Measurements from ENCODE around the gene SAPCD2. TPM values are rescaled to one million over a fixed set of nuclear protein-coding genes. Genes with fewer than 3 reads are reported as not detected.
A peak's percentile ranks its signal among the peaks of the same experiment; 100 is the strongest.

The SAPCD2 gene
- total RNA-seq, 4 donors from 2014 or later, result 0.17 to 0.40 (median 0.26) TPM; not detected in 1

- TF ChIP-seq CTCF (IDR thresholded peaks at IDR 0.05) (peak; percentile 76 to 85 (median 80)), POLR2A (IDR thresholded peaks at IDR 0.05; ENCODE audit: low read depth) (no peak), POLR2AphosphoS5 (IDR thresholded peaks at IDR 0.05) (peak in 1 of 2 donors; percentile 54), EP300 (IDR thresholded peaks at IDR 0.05) (no peak)
- H3K27me3 ChIP-seq, result peaks cover 0 to 47% (median 24%) of the 10 kb centered on the region in 4 donors
- H3K4me1 ChIP-seq, result peaks cover 36 to 57% (median 56%) of the 10 kb centered on the region in 4 donors
- H3K27ac ChIP-seq (replicated peaks in 1 of 4), result peak within 1 kb of the TSS; percentile 58 to 81 (median 75)
- intact Hi-C loops (cut with DNase I), result loop anchor here (2.0 kb wide), 1 partner anchor 21 kb away; no protein-coding TSS in a partner anchor
- H3K4me3 ChIP-seq, result peak within 1 kb of the TSS; percentile 66 to 85 (median 71)
- 0% methylated on average over 10 of the region's 57 CpGs for WGBS
- no peak for DNase-seq (ENCODE audit: extremely low spot score)
- peaks cover 0 to 16% (median 7%) of the 10 kb centered on the region in 4 donors for H3K36me3 ChIP-seq
- H3K9me3 ChIP-seq, result no peaks in the 10 kb centered on the region
Measured at GRCh38 chr9:137046088-137046787, 24.1 kb downstream of the SAPCD2 start, which contains the start of gene NPDC1. TSS of gene NPDC1 (minus strand) at chr9:137046177. CDS start at chr9:137045989, 188 bp downstream.

- H3K27ac ChIP-seq (replicated peaks in 1 of 4), result peak overlapping the region; percentile 58 to 81 (median 75)
- DNase-seq (ENCODE audit: extremely low spot score), result no peak
- no peak for TF ChIP-seq POLR2A (IDR thresholded peaks at IDR 0.05; ENCODE audit: low read depth)
- peak in 1 of 2 donors; percentile 58 for TF ChIP-seq POLR2AphosphoS5 (IDR thresholded peaks at IDR 0.05)
- intact Hi-C loops (cut with DNase I), result loop anchor here (2.0 kb wide), 1 partner anchor 21 kb away; no protein-coding TSS in a partner anchor
- H3K9me3 ChIP-seq, result no peaks in the 10 kb centered on the region
- peaks cover 0 to 39% (median 24%) of the 10 kb centered on the region in 4 donors for H3K27me3 ChIP-seq
- peak overlapping the region; percentile 66 to 85 (median 71) for H3K4me3 ChIP-seq
- H3K4me1 ChIP-seq, result peaks cover 36 to 60% (median 56%) of the 10 kb centered on the region in 4 donors
- no CpG with 5 or more reads among the region's 96 CpGs for WGBS
- H3K36me3 ChIP-seq, result peaks cover 5 to 24% (median 15%) of the 10 kb centered on the region in 4 donors
Measured at GRCh38 chr9:137045294-137046087, 24.9 kb downstream of the SAPCD2 start.

DNA sequence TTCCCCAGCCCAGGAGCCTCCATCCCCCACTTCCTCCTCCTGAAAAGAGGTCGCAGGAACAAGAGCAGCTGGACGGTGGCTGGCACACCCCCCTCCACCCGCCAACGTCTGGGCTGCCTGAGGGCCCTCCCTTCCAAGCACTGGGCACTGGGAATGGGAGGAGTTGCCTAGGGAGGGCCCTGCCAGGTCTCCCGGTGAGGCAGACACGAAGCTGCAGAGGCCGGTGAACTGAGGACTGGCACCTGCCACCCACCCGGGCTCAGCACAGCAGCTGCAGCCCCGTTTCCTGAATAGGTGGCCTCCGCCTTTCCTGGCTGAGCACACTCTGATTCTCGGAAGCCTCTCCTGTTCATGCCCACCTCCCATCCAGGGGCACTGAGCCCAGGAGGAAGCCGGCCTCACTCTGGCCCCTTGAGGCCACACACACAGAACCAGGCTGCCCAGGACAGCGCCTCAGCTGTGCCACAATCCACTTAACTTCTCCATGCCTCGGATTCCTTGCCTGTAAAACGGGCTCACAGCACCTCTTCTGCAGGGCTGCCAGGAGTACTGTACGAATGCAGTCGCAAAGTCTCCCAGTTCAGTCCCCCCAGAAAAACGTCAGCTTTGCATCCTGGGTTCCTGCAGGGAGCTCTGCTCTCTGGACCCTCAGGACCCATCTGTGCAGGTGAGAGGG, 25.7 kb downstream of the SAPCD2 start:
- intact Hi-C loops (cut with DNase I), result no loop called here
- H3K36me3 ChIP-seq, result peaks cover 8 to 32% (median 23%) of the 10 kb centered on the region in 4 donors
- peak overlapping the region; percentile 57 to 81 (median 75) for H3K27ac ChIP-seq (replicated peaks in 1 of 4)
- peaks cover 36 to 58% (median 55%) of the 10 kb centered on the region in 4 donors for H3K4me1 ChIP-seq
- no peak for DNase-seq (ENCODE audit: extremely low spot score)
- WGBS, result 51% methylated on average over 7 of the region's 18 CpGs
- peak overlapping the region; percentile 66 to 85 (median 71) for H3K4me3 ChIP-seq
- H3K9me3 ChIP-seq, result no peaks in the 10 kb centered on the region
- peaks cover 0 to 31% (median 23%) of the 10 kb centered on the region in 4 donors for H3K27me3 ChIP-seq
- TF ChIP-seq EP300 (IDR thresholded peaks at IDR 0.05) (no peak), CTCF (IDR thresholded peaks at IDR 0.05) (no peak), POLR2AphosphoS5 (IDR thresholded peaks at IDR 0.05) (peak; percentile 35 to 53), POLR2A (IDR thresholded peaks at IDR 0.05; ENCODE audit: low read depth) (no peak)

DNA sequence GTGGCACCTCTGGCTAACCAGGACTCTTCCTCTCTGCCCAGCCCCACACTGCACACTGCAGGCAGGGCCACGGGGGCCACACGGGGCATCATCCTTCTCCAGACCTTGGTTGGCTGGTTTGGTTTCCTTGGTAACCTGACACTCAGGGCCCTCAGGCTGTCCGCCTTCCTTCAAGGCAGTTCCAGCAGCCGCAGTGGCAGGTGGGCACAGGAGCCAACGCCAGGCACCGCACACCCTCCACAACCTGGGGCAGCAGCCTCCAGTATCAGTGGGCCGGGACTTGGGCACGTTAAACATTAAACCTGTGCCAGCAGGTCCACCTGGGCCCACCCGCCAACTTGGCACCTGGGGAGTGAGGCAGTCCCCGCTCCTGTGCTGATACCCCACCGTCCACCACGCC, 26.3 kb downstream of the SAPCD2 start:
- Histone ChIP-seq H3K27ac (replicated peaks in 1 of 4) (peak overlapping the region; percentile 47 to 73 (median 64)), H3K4me3 (peak overlapping the region; percentile 66 to 85 (median 71)), H3K4me1 (peaks cover 36 to 52% (median 48%) of the 10 kb centered on the region in 4 donors), H3K36me3 (peaks cover 8 to 38% (median 29%) of the 10 kb centered on the region in 4 donors), H3K27me3 (peaks cover 0 to 25% (median 17%) of the 10 kb centered on the region in 4 donors), H3K9me3 (no peaks in the 10 kb centered on the region)
- intact Hi-C loops (cut with DNase I), result no loop called here
- 93% methylated on average over 6 of the region's 12 CpGs for WGBS
- DNase-seq (ENCODE audit: extremely low spot score), result no peak
- no peak for TF ChIP-seq CTCF (IDR thresholded peaks at IDR 0.05)
- TF ChIP-seq EP300 (IDR thresholded peaks at IDR 0.05), result no peak
- no peak for TF ChIP-seq POLR2A (IDR thresholded peaks at IDR 0.05; ENCODE audit: low read depth)
- TF ChIP-seq POLR2AphosphoS5 (IDR thresholded peaks at IDR 0.05), result no peak
